ENCODE measurements around the gene EMC1.

The EMC1 gene

DNA sequence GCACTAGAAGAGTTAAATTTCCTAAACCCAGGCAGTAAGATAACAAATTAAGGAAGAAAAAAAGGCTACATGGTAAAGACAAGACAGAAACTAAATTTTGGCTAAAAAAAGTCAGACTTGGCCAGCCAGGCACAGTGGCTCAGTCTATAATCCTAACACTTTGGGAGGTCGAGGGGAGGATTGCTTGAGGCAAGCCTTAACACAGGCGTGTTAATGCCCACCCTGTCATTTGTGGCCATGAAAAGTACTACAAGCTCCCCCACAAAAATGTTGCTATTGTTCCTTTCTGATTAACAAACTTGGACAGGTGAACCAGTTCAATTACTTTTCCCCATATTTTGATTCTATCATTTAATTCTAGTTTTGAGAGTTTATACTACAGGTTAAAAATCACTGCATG is 73.5 kb downstream of the EMC1 start:
- TF ChIP-seq, protein P1, sequence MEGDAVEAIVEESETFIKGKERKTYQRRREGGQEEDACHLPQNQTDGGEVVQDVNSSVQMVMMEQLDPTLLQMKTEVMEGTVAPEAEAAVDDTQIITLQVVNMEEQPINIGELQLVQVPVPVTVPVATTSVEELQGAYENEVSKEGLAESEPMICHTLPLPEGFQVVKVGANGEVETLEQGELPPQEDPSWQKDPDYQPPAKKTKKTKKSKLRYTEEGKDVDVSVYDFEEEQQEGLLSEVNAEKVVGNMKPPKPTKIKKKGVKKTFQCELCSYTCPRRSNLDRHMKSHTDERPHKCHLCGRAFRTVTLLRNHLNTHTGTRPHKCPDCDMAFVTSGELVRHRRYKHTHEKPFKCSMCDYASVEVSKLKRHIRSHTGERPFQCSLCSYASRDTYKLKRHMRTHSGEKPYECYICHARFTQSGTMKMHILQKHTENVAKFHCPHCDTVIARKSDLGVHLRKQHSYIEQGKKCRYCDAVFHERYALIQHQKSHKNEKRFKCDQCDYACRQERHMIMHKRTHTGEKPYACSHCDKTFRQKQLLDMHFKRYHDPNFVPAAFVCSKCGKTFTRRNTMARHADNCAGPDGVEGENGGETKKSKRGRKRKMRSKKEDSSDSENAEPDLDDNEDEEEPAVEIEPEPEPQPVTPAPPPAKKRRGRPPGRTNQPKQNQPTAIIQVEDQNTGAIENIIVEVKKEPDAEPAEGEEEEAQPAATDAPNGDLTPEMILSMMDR (IDR thresholded peaks at IDR 0.05): no peak
- Histone ChIP-seq H3K4me1 (no peaks in the 10 kb centered on the region), H3K9me3 (ENCODE audit: control insufficient read depth, low read length) (no peaks in the 10 kb centered on the region), H3K79me2 (no peaks in the 10 kb centered on the region), H3K4me2 (ENCODE audit: low read length) (no peak overlapping the region), H3K9ac (no peak overlapping the region), H3K27me3 (ENCODE audit: control insufficient read depth, insufficient read depth, low read length) (no peaks in the 10 kb centered on the region), H2AFZ (no peak overlapping the region), H3K36me3 (ENCODE audit: control insufficient read depth, insufficient read depth, low read length) (no peaks in the 10 kb centered on the region), H3K27ac (no peak overlapping the region), H3K4me3 (ENCODE audit: low read depth, low read length) (no peak overlapping the region)

DNA sequence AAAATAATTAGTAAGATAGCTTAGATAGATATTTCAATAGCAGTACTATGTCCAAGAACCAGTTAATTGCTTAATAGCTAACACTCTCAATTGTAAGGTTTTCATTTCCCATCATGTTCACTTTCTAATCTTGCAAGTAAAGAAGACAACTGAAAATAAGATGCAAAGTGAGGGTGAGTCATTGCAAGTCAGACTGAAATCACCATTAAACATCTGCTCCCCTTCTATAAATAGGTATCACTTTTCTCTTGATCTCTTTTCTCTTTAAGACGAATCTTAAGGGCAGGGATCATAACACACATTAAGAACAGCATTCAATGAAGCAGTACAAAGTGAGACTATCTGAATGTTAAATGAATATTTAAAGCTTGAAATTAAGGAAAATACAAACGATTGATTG is 81.7 kb downstream of the EMC1 start:
- no peaks in the 10 kb centered on the region for H3K36me3 ChIP-seq (ENCODE audit: control insufficient read depth, insufficient read depth, low read length)
- H2AFZ ChIP-seq: no peak overlapping the region
- no peaks in the 10 kb centered on the region for H3K27me3 ChIP-seq (ENCODE audit: control insufficient read depth, insufficient read depth, low read length)
- H3K27ac ChIP-seq: no peak overlapping the region
- H3K9me3 ChIP-seq (ENCODE audit: control insufficient read depth, low read length): no peaks in the 10 kb centered on the region
- no peak overlapping the region for H3K4me3 ChIP-seq (ENCODE audit: low read depth, low read length)
- no peaks in the 10 kb centered on the region for H3K4me1 ChIP-seq
- no peak overlapping the region for H3K4me2 ChIP-seq (ENCODE audit: low read length)
- H3K79me2 ChIP-seq: no peaks in the 10 kb centered on the region
- TF ChIP-seq, protein P1 (IDR thresholded peaks at IDR 0.05): no peak
- no peak overlapping the region for H3K9ac ChIP-seq

DNA sequence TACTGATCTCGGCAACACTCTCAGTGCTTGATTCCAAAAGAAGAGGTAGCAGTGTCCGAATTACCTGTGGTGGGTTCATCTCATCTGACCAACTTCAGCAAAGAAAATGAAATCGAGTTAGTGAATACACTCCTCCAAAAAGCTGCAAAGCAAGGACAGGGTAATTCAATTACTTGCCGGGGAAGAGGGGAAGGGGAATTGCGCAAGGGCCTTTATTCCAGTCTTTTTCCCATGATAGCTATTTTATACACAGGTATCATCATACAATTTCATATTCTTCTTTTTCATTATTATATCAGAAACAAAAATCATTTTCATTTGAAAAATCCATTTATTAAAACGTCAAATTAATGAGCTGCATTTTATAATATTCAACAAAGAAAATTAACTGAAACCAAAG is 84.2 kb downstream of the EMC1 start:
- Histone ChIP-seq H3K4me1 (no peaks in the 10 kb centered on the region), H3K9ac (no peak overlapping the region), H3K36me3 (ENCODE audit: control insufficient read depth, insufficient read depth, low read length) (no peaks in the 10 kb centered on the region), H3K79me2 (no peaks in the 10 kb centered on the region), H3K9me3 (ENCODE audit: control insufficient read depth, low read length) (no peaks in the 10 kb centered on the region), H2AFZ (no peak overlapping the region), H3K27ac (no peak overlapping the region), H3K4me2 (ENCODE audit: low read length) (no peak overlapping the region), H3K27me3 (ENCODE audit: control insufficient read depth, insufficient read depth, low read length) (no peaks in the 10 kb centered on the region), H3K4me3 (ENCODE audit: low read depth, low read length) (no peak overlapping the region)
- TF ChIP-seq, protein P1 (IDR thresholded peaks at IDR 0.05): no peak

DNA sequence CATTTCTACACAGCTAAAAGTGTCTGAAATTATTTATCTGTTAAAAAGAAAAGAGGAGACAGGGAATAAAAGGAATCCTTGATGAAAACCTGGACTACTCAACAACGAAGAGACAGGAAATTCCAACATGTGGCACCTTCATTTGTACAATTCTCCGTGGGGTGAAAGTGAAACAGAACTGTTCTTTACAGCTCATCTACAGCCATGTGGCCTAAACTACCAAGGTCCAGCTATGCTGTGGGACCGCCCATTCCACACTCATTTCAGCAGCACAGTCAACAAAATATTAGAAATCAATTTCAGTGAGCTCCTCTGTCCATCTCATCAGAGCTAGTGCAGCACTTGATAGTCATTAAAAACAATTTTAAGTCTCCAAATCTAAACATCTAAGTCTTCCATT is 85.3 kb downstream of the EMC1 start:
- Histone ChIP-seq H3K4me3 (ENCODE audit: low read depth, low read length) (no peak overlapping the region), H3K4me2 (ENCODE audit: low read length) (no peak overlapping the region), H3K36me3 (ENCODE audit: control insufficient read depth, insufficient read depth, low read length) (no peaks in the 10 kb centered on the region)

More for the DNA sequence above, 85.3 kb downstream of the EMC1 start:
- no peaks in the 10 kb centered on the region for H3K9me3 ChIP-seq (ENCODE audit: control insufficient read depth, low read length)
- H3K79me2 ChIP-seq: no peaks in the 10 kb centered on the region
- no peak overlapping the region for H3K9ac ChIP-seq
- no peak overlapping the region for H3K27ac ChIP-seq
- H2AFZ ChIP-seq: no peak overlapping the region
- no peaks in the 10 kb centered on the region for H3K4me1 ChIP-seq
- no peaks in the 10 kb centered on the region for H3K27me3 ChIP-seq (ENCODE audit: control insufficient read depth, insufficient read depth, low read length)
- TF ChIP-seq, protein P1 (IDR thresholded peaks at IDR 0.05): no peak
